Mesendoderm (in vitro differentiated cells): Measurements from ENCODE around the gene SOX13.

ENCODE experiments used
- DNase-seq: peaks from one replicate; pipeline ENCODE4 v3.0.0; 2013
- H2AK5ac ChIP-seq: 2 replicates; pipeline ENCODE4 v1.6.1; 2013; ENCODE audit warnings: low read length, inconsistent platforms
- H2BK120ac ChIP-seq: 2 replicates; pipeline ENCODE4 v1.6.1; 2013; ENCODE audit warnings: low read depth, mild to moderate bottlenecking, low read length, moderate library complexity, mixed read lengths
- H2BK15ac ChIP-seq: replicated peaks from 2 replicates; pipeline ENCODE4 v1.6.1; 2013; ENCODE audit warnings: low read depth, mild to moderate bottlenecking, moderate library complexity
- H2BK5ac ChIP-seq: 2 replicates; pipeline ENCODE4 v1.6.1; 2013; ENCODE audit warnings: low read length, inconsistent platforms
- H3K18ac ChIP-seq: 2 replicates; pipeline ENCODE4 v1.6.1; 2013; ENCODE audit warnings: mild to moderate bottlenecking, low read length, mixed read lengths
- H3K23ac ChIP-seq: one replicate; pipeline ENCODE4 v1.6.1; 2013; ENCODE audit warnings: low read length
- H3K27ac ChIP-seq: 2 replicates; pipeline ENCODE4 v1.5.1; 2013; ENCODE audit warnings: low read depth, mild to moderate bottlenecking, inconsistent platforms, low read length, moderate library complexity
- H3K27me3 ChIP-seq: 2 replicates; pipeline ENCODE4 v1.6.1; 2013; ENCODE audit warnings: low read length, control low read depth, mild to moderate bottlenecking, inconsistent platforms; ENCODE audit not compliant: insufficient read depth, poor library complexity
- H3K36me3 ChIP-seq: 2 replicates; pipeline ENCODE4 v1.6.1; 2013; ENCODE audit warnings: low read length, inconsistent platforms; ENCODE audit not compliant: control insufficient read depth, insufficient read depth
- H3K4ac ChIP-seq: one replicate; pipeline ENCODE4 v1.6.1; 2013; ENCODE audit warnings: low read depth, mild to moderate bottlenecking, low read length, moderate library complexity
- H3K4me1 ChIP-seq: 2 replicates; pipeline ENCODE4 v1.6.1; 2013; ENCODE audit warnings: low read depth, low read length, inconsistent platforms; ENCODE audit not compliant: control insufficient read depth
- H3K4me2 ChIP-seq: 2 replicates; pipeline ENCODE4 v1.6.1; 2013; ENCODE audit warnings: low read length
- H3K4me3 ChIP-seq: 2 replicates; pipeline ENCODE4 v1.5.1; 2013; ENCODE audit warnings: mild to moderate bottlenecking, low read length
- H3K56ac ChIP-seq: one replicate; pipeline ENCODE4 v1.6.1; 2013; ENCODE audit warnings: low read length
- H3K79me1 ChIP-seq: 2 replicates; pipeline ENCODE4 v1.6.1; 2013; ENCODE audit warnings: low read length, inconsistent platforms
- H3K79me2 ChIP-seq: 2 replicates; pipeline ENCODE4 v1.6.1; 2013; ENCODE audit warnings: mild to moderate bottlenecking, low read length; ENCODE audit not compliant: control insufficient read depth, insufficient read depth
- H3K9ac ChIP-seq: 2 replicates; pipeline ENCODE4 v1.6.1; 2013; ENCODE audit warnings: low read length, inconsistent platforms
- H4K5ac ChIP-seq: one replicate; pipeline ENCODE4 v1.6.1; 2013; ENCODE audit warnings: low read length
- H4K8ac ChIP-seq: one replicate; pipeline ENCODE4 v1.6.1; 2013; ENCODE audit warnings: low read depth, mild to moderate bottlenecking, control low read depth, low read length, moderate library complexity
- WGBS: extraction: QIAGEN DNeasy Blood & Tissue Kit; methylation state at CpG from one replicate; pipeline ENCODE4 v1.1.7; 2013; ENCODE audit warnings: low lambda C conversion rate, missing lambda C conversion rate; ENCODE audit not compliant: insufficient coverage; ENCODE audit errors: extremely low coverage; 5-methylcytosine and 5-hydroxymethylcytosine counted together

Gene SOX13

GRCh38 chr1:204112876-204113730 is 40.2 kb downstream of the SOX13 start:
- no peak overlapping the region for H3K4me3 ChIP-seq

GRCh38 chr1:204113896-204114295 is 41.0 kb downstream of the SOX13 start:
- Histone ChIP-seq H3K18ac (no peak overlapping the region), H3K9ac (no peak overlapping the region), H3K4me1 (peaks cover 3% of the 10 kb centered on the region), H3K79me2 (peaks cover 38% of the 10 kb centered on the region), H3K4ac (no peak overlapping the region), H2BK5ac (no peak overlapping the region), H3K4me2 (no peak overlapping the region), H3K27me3 (no peaks in the 10 kb centered on the region), H2BK15ac (no peak overlapping the region), H4K5ac (no peak overlapping the region), H3K4me3 (no peak overlapping the region), H3K36me3 (peaks cover 2% of the 10 kb centered on the region), H3K23ac (no peak overlapping the region), H3K79me1 (peaks cover 16% of the 10 kb centered on the region), H3K56ac (no peak overlapping the region), H2BK120ac (no peak overlapping the region), H3K27ac (no peak overlapping the region), H2AK5ac (no peak overlapping the region), H4K8ac (no peak overlapping the region)
- WGBS = no CpG with 5 or more reads among the region's 1 CpG
- no peak for DNase-seq

More at GRCh38 chr1:204112876-204113730, 40.2 kb downstream of the SOX13 start:
- H3K27ac ChIP-seq = no peak overlapping the region
- no peak overlapping the region for H2BK5ac ChIP-seq
- H3K4me1 ChIP-seq = peaks cover 6% of the 10 kb centered on the region
- no CpG with 5 or more reads among the region's 11 CpGs for WGBS
- H3K56ac ChIP-seq = no peak overlapping the region
- no peak overlapping the region for H4K8ac ChIP-seq
- no peak overlapping the region for H3K18ac ChIP-seq
- H3K36me3 ChIP-seq = peaks cover 2% of the 10 kb centered on the region
- H3K23ac ChIP-seq = no peak overlapping the region
- no peak overlapping the region for H4K5ac ChIP-seq
- peaks cover 44% of the 10 kb centered on the region for H3K79me2 ChIP-seq
- H3K79me1 ChIP-seq = peaks cover 16% of the 10 kb centered on the region
- H2BK15ac ChIP-seq = no peak overlapping the region
- DNase-seq = no peak
- H2BK120ac ChIP-seq = no peak overlapping the region
- H3K4ac ChIP-seq = no peak overlapping the region
- H3K4me2 ChIP-seq = no peak overlapping the region
- no peak overlapping the region for H2AK5ac ChIP-seq
- no peak overlapping the region for H3K9ac ChIP-seq
- H3K27me3 ChIP-seq = no peaks in the 10 kb centered on the region

GRCh38 chr1:204114606-204115005 is 41.7 kb downstream of the SOX13 start:
- Histone ChIP-seq H2BK15ac (no peak overlapping the region), H3K27me3 (no peaks in the 10 kb centered on the region), H3K79me1 (peaks cover 16% of the 10 kb centered on the region), H3K79me2 (peaks cover 31% of the 10 kb centered on the region), H3K9ac (no peak overlapping the region), H2BK120ac (no peak overlapping the region), H3K4me2 (no peak overlapping the region), H2BK5ac (no peak overlapping the region), H3K23ac (no peak overlapping the region), H2AK5ac (no peak overlapping the region), H3K56ac (no peak overlapping the region), H3K27ac (no peak overlapping the region), H3K36me3 (peaks cover 2% of the 10 kb centered on the region), H4K5ac (no peak overlapping the region), H3K4me1 (no peaks in the 10 kb centered on the region), H4K8ac (no peak overlapping the region), H3K4me3 (no peak overlapping the region), H3K18ac (no peak overlapping the region), H3K4ac (no peak overlapping the region)
- WGBS = no CpG with 5 or more reads among the region's 4 CpGs
- no peak for DNase-seq

- peaks cover 4% of the 10 kb centered on the region for H3K36me3 ChIP-seq
- no CpG with 5 or more reads among the region's 4 CpGs for WGBS
These were observed 42.2 kb downstream of the SOX13 start for GRCh38 chr1:204115116-204115515.

GRCh38 chr1:204116539-204116938 is 43.6 kb downstream of the SOX13 start:
- no peak overlapping the region for H3K23ac ChIP-seq
- no CpG with 5 or more reads among the region's 4 CpGs for WGBS
- no peaks in the 10 kb centered on the region for H3K4me1 ChIP-seq
- H3K4me2 ChIP-seq = no peak overlapping the region
- H4K5ac ChIP-seq = no peak overlapping the region
- no peak overlapping the region for H2BK5ac ChIP-seq
- H3K79me2 ChIP-seq = peaks cover 22% of the 10 kb centered on the region
- H3K79me1 ChIP-seq = peaks cover 12% of the 10 kb centered on the region
- no peak overlapping the region for H3K9ac ChIP-seq
- no peak for DNase-seq
- H3K4me3 ChIP-seq = no peak overlapping the region
- H4K8ac ChIP-seq = no peak overlapping the region
- H3K27ac ChIP-seq = no peak overlapping the region
- H3K36me3 ChIP-seq = peaks cover 4% of the 10 kb centered on the region
- H3K18ac ChIP-seq = no peak overlapping the region
- no peak overlapping the region for H3K4ac ChIP-seq
- no peak overlapping the region for H2BK120ac ChIP-seq
- no peaks in the 10 kb centered on the region for H3K27me3 ChIP-seq
- no peak overlapping the region for H2BK15ac ChIP-seq
- no peak overlapping the region for H3K56ac ChIP-seq
- H2AK5ac ChIP-seq = no peak overlapping the region

More at GRCh38 chr1:204115116-204115515, 42.2 kb downstream of the SOX13 start:
- H4K8ac ChIP-seq = no peak overlapping the region
- no peak overlapping the region for H3K23ac ChIP-seq
- H3K18ac ChIP-seq = no peak overlapping the region
- H3K4me2 ChIP-seq = no peak overlapping the region
- no peak overlapping the region for H2BK15ac ChIP-seq
- peaks cover 30% of the 10 kb centered on the region for H3K79me2 ChIP-seq
- H3K27me3 ChIP-seq = no peaks in the 10 kb centered on the region
- no peak overlapping the region for H3K27ac ChIP-seq
- no peak overlapping the region for H3K56ac ChIP-seq
- no peak overlapping the region for H2AK5ac ChIP-seq
- H3K4me3 ChIP-seq = no peak overlapping the region
- H3K79me1 ChIP-seq = peaks cover 16% of the 10 kb centered on the region
- H3K9ac ChIP-seq = no peak overlapping the region
- no peak overlapping the region for H2BK5ac ChIP-seq
- no peak for DNase-seq
- H2BK120ac ChIP-seq = no peak overlapping the region
- no peaks in the 10 kb centered on the region for H3K4me1 ChIP-seq
- no peak overlapping the region for H4K5ac ChIP-seq
- no peak overlapping the region for H3K4ac ChIP-seq
